NCI-H1436 treated with DMSO at 0.1 percent for 48 hours (cell line): ENCODE data around the gene VPS13A.
"Not testable (repeated sequence)": the region's sequence is repeated elsewhere in the genome, so short reads cannot be mapped to it uniquely, and the experiment has no call there.

ENCODE experiments used
- DNase-seq: peaks from one replicate; lab custom pipeline; 2025; lab: John Stamatoyannopoulos, UW

VPS13A gene

DNA sequence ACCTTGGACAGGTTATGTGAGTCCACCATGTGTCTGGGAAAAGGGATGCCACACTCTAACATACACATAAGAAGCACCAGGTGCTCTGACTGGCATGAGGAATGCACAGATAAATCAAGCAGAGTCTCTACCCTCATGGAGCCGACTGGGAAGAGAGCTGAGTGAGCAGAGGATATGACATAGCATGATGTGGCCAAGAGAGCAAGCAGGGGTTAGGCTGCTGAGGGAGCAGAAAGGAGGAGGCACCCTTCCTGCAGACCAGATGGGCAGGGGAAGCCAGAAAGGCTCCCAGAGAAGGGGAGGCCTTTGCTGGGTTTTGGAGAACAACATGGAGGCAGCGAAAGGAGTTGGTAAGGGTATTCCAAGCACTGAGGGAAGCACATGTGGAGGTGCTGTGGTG, 247.7 kb downstream of the VPS13A start:
- DNase-seq = no peak

DNA sequence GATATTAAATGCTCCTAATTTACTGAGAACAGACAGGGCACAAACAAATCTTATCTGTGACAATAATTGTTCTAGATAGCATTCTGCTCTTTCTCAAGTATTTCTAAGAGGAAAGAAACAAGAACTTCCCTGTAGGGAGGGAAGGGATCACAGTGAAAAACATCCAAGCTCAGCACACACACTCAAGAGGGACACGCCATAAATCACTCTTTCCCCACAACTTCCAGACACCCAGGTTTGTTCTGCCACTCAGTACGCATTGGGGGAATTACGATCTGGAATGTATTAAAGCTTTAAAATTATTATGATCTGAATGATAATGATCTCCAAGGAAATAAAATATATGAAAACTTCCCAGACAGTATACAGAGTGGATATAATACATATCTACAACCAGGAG, 249.4 kb downstream of the VPS13A start:
- DNase-seq = no peak

DNA sequence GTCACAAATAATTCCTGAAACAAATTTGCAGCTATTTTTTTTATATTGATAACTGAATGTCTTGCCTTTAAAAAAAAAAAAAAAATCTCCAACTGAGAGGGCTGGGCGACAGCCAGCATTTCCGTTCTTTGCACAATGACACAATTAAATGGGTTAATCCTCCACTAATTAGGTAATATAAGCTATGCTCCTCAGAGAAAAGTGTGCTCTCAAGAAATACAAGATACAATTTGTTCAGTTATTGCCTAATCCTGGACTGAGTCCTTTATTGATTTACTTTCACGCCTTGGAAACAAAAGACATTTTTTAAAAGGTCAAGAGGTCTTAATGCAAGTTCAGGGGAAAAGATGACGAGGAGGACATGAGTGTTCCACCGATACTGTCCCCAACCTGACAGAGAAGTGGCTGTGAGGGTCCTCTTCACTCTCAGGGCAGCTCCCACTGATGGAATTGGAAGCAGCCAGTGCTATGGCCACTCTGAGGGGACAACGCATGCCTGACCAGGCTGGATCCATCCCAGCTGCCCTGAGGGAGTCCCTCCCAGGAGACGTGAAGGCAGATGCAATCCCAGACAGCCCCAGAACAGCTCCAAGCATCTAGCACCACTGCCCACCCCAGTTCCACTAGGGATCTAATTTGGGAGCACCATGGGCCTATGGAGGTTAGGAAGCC, 250.1 kb downstream of the VPS13A start:
- DNase-seq = no peak

DNA sequence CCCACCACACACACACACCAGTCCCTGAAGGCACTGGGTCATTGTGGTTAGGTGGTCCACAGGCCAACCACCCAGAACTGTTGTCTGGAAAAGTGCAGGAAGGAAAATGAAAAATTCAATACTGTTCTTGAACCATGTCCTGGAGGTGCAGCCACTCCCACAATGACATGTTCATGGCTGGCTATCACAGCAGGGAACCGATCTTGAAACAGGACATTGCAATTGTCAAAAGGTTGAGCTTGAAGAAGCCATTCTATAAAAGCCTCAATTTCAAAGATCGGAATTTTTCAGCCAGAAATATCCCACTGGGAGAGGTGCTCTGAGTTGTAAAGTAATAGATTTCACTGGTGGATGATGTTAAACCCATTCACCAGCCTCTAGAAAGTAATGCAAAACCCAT, 252.6 kb downstream of the VPS13A start:
- no peak for DNase-seq

DNA sequence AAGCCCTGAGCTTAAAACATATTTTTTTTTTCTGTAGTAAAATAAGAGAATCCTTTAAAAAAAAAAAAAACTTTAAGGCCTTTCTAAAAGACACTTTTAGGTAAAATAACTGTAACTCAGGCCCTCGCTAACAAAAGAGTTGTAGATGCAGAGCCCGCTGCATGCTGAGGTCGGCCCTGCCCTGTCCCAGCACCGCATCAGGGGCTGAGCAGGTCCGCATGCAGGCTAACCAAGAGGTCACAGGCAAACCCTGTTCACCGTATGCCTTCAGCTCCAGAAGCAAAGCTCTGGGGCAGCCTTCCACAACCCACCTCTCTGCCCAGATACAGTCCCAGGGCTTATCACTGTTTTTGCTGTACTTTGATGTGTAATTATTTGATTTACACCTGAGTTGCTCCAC, 254.7 kb downstream of the VPS13A start:
- no peak for DNase-seq

DNA sequence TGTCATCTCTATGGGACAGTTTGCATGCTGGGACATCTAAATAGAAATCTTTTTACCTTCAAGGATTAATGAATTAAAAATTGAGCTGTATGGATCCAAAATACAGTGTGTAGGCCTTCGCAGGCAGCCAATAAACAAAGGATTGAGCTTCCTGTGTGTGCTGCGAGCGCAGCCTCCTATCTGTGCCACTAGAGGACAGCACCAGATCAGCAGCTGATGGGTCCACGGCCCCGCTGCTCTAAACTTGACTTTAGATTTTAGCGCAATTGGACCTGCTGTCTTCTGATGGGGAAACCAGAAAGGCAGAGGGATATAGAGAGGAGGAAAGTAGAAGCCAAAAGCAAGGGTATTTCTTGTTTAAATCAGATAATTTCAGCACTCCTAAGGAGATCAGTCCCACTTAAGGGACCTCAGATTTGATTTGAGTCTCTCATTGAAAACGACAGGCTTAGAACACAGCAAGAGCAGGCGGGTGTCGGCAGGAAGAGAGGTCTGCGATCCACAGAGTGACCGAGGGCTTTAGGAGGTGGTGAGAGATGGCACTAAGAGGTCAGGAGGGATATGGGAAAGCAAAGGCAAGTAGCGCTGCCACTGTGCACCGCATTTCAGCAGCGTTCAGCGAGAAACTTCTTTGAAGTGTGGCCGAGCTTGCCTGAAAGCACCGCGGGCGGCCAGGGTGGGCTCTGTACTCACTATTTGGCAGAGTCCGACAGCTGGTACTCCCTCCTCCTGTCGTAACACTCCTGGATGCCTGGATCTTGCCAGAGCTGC, 256.5 kb downstream of the VPS13A start:
- DNase-seq = no peak

DNA sequence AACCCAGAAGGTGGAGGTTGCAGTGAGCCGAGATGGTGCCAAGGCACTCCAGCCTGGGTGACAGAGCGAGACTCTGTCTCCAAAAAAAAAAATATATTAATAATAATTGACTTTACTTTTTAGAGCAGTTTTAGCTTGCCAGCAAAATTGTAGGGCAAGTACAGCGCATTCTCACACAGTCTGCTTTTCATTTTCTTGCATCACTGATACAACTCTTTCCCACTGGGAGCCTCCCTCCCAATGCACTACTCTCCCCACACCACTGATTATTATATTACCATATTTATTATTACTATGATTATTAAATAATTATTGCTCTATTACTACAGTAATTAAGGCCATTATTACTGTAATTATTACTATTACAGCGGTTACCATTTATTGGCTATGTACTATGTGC, 257.9 kb downstream of the VPS13A start:
- DNase-seq = no peak

DNA sequence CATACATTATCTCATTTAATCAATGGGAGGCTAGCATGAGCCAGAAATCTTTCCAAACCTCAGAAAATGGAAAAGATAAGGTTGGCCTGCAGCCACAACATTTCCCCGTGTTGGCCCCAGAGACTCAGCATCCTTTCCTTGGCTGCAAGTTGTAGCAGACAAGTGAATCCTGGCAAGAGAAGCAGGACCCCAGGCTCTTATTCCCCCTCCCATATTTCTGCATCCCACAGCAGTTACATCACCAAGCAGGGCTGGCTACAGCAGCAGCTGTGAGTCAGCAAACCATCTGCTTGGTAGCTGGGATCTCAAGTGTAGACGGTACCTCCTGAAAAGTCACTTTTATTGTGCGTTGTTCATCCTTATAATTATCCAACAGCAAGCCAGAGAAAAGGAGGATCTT, 258.4 kb downstream of the VPS13A start:
- no peak for DNase-seq

DNA sequence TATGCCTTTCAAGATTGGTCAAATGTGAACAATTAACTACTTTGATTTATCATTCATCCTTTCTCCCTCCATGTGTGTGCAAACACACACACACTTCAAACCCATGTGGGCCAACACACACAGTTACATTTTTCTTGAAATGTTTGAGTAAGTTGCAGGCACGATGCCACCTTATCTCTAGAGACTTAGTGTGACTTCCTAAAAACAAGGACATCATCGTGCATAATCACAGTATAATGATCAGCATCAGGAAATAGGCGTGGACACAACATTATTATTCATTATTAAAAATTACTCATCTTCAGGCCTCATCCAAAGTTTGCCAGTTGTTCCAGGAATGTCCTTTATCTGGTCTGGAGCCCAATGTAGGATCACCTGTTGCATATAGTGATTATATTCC, 261.3 kb downstream of the VPS13A start:
- no peak for DNase-seq

DNA sequence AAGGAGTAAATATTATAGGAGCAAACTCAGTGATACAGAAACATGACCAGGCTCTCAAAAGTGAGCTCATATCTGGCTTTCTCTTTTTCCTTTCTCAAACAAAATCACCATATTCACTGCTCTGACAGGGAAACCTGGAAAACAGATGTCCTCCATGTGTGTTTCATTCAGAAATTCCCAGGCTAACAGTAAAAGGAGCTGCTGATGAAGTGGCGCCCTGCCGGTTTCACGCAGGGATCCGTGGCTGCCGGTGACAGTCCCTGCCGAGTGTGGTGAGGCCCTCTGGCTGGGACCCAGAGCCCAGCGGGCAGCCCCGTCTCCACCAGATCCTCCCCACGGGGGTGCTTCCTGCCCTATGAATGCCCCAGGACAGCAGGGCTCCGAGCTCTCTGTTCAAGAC, 262.7 kb downstream of the VPS13A start:
- no peak for DNase-seq

DNA sequence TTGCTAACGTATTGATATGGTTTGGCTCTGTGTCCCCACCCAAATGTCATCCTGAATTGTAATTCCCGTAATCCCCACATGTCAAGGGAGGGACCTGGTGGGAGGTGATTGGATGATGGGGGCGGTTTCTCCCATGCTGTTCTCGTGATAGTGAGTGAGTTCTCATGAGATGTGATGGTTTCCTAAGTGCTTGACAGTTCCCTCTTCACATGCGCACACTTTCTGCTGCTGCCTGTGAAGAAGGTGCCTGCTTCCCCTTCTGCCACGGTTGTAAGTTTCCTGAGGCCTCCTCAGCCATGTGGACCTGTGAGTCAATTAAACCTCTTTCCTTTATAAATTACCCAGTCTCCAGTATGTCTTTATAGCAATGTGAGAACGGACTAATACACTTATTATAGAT, 263.8 kb downstream of the VPS13A start:
- DNase-seq = not testable (repeated sequence)

DNA sequence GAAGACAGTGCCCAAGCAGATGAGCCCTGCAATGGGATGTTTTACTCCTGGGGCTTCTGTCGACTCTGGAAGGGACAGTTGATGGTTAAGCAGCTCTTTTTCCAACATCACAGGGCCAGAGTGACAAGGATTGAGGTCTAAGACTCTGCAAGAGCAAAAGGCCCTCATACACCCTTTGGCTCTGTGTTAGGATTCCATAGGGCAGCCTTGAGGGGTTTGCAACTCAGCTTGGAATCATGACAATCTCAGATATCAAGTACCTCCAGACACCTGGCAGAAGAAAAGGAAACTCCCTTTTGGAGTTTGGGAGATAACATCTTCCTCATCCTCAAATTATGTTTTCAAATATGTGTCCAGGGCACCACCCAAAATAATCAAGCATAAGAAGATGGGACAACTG, 265.1 kb downstream of the VPS13A start:
- DNase-seq = no peak

DNA sequence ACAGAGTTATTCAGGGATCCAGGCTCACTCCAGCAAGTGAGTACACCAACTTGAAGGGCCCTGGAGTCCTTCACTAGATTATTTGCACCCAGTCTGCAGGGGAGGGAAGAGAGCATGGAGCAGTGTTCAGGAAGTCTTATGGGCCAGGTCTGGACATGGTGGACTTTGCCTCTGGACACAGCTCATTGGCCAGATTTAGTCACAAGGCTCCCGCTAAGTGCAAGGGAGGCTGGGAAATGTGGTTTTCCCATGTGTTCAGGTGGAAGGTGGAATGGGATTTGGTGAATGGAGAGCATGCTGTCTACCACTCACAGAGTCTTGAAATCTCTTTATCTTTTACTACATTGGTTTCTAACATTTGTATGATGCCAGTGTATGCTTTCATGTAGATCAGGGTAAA, 270.3 kb downstream of the VPS13A start:
- no peak for DNase-seq

DNA sequence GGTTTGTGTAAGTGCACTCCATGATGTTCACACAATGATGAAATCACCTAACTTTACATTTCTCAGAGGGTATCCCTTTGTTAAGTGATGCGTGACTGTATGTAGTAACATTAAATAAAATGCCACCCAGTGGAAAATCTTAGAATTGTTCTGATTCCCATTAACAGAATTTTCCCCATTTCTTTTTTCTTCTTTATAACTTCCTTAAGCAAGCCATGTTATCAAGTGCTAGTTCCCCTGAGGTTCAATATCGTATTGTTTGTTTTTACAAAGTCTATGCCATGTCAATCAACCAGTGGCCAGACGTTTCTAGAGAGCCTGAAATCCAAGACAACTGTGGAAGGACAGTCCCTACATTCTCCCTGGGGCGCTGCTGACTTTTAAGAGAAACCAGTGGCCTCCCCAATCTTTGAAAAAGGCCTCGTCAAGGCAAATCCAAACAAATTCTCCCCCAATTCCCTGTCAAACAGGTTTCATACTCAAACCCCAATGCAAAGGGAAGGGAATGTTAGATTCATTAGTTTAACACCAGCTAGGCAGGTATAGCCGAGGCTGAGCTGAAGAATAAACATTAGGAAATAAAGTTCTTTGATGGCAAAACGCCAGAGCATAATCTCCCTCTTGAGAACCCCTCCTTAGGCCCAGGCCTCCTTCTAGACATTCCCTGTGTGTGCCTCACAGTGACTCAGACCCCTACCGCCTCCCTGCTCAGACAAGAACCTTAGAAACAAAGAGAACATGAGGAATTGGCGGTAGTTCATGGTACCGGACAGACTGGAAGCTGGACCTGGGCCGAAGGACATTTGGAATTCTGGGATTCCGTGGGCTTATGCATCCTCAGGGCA, 272.1 kb downstream of the VPS13A start:
- no peak for DNase-seq

DNA sequence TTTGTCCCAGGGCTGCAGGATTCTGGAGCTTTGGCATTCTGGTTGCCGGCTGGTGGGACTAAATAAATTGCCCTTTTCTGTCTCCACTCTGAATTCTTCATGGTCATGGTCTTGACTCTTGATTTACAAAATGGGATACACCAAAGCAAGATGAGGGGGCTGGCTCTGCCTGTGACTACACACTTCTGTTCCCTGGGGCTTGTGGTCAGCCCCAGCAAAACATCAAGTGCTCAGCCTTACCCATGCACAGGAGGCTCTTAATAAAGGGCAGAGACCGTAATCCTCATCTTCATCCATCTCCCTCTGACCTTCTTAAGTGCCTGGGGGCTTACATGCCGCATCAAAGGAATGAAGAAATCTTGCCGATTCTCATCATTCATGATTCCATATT, 272.7 kb downstream of the VPS13A start:
- no peak for DNase-seq

DNA sequence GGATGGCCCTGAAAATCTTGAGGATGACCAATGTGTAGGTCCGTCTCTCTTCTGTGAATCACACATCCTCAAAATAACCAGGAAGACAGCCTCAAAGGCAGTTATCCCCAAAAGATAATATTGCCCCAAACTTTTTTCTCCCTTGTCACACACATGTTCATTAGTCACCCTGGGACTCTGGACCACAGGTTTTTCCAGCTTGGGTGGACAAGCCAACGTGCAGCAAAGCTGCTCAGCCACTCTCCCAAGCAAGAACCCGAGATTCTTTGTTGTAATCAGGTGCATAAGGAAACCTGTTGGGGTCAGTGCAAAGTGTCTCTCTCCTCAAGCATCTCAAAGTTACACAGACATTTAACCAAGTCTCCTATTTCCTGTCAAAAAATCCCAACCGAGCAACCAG, 274.2 kb downstream of the VPS13A start:
- no peak for DNase-seq

DNA sequence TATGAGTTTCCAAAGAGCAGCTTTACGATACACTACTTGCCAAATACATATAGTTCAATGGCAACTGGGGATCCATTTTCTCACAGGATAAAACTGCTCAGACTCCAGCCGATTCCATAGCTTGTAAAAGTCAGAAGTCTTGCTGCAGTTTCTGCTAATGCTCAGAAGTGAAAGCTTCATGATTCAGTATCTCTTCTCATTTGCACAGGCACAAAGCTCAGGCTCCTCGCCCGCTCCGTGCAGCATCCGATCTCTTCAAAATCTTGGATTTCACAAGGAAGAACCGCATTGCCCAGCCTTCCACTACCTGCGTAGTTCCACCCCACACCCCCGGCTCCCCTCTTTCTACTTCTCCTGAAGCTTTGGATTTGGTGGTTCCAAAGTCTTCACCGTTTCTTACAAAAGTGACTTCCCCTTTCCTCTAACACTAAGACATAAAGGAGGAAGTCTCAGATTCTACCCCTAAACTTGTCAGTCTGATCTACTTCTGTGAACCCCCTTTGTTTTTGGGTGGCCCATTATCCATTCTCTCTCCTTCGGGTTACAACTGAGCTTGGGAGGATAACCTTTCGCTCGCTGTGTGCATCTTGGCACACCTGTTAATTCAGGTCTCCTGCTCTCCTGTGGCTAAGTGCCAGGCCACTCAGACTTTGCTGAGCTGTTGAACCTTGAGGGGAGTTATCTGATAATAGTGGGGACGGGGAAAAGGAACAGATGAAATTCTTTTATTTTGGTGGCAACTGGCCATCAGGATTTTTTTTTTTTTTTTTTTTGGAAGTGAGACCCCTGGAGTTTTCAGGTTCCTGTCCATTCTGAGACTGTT, 276.7 kb downstream of the VPS13A start:
- DNase-seq = no peak

DNA sequence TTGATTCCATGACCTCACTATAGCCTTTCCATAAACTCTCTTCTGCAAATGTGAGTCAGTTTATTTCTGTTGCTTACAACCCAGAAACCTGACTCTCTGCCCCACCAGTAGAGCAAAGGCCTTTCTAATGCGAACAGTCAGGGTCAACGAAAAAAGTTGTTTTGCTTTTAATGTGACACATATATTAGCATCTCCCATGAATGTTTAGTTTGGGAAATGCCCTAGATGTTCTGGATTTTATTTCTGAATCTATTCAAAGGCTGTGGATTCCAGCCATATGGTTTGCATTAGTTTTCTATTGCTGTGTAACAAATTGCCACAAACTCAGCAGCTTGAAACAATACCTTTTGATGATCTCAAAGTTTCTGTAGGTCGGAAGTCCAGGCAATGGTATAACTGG, 277.3 kb downstream of the VPS13A start:
- DNase-seq = no peak

DNA sequence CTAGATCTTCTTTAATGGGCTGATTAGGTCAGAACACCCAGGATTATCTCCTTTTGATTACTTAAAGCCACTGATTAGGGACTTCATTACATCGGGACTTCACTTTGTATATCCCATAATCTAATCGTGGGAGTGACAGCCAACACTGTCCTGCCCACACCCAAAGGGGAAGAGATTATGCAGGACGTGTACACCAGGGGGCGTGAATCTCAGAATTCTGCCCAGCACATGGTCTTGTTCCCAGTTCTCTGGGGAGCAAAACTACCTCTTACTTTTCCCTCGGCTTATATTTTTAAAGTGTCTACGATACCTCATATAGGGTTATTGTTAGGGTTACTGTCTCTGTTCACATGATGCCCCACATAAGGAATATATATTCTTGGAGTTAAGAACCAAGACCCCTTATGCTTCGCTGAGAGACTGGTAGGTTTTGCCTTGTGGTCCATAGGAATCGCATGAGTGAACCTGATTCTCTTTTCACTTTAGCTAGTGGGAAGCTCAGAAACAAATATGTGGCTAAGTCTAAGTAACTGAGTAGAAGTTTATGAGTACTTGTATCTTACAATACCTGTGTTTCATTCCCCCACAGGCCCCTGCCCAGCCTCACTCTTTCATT, 278.1 kb downstream of the VPS13A start:
- DNase-seq = no peak

DNA sequence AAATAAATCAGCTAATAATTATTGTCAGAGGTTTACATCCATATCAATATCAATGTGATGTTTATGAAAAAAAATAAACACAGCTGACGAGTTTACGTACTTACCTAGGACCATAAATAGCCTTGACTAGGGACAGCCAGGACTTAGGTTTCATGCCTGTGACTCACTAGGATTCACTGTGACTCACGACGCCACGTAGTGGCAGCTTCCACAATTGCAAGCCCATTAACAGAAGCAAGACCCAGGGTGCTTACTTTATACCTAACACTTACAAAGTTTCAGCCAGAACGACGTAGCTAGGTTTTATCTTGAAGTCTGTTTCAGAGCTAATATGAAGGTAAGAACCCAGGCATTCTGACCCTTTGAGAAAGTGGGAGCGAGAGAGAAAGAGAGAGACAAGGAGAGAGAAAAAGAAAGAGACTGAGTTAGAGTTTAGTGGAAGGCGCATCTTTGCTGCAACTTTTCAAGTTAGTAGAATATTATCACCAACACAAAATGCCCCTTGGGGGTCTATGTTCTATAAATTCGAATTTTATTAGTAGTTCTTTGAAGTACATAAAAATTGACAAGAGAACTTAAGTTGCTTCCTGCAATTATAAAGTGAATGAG, 279.6 kb downstream of the VPS13A start:
- DNase-seq = peak; percentile 33

DNA sequence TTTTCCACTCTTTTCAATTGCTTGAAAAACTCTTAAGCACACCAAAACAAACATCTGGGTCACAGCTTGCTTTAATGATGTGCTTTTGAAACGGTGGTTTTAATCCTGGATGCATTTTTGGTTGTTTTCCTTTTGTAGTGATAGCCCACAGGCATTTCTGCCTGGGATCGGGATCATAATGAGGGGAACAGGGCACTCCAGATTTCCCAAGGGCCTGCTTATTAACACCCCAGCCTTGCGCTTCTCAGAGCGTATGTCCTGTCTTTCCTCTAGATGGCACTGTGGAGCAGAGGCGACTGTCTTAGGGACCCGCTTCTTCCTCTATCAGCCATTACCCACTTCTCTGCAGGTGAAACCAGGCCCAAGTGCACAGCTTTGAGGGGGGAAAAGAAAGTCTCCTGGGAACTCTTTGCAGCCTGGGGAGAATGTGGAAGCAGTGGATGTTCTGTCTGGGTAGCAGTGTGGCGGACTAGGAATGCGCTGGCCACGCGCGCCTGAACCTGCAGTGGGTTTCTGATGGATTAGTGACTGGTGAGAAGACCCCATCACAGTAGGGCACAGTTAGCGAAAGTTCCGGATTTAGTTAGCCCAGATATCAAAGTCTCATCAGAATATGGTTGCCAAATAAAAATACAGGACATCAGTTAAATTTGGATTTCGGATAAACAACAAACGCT, 280.7 kb downstream of the VPS13A start:
- peak; percentile 58 for DNase-seq
